HepG2 (cell line): ENCODE measurements around the gene ZNF865. TPM values are rescaled to one million over a fixed set of nuclear protein-coding genes. Genes with fewer than 3 reads are reported as not detected.

Experiments
- ATAC-seq: fragments of 200-7000 bp; cut with Tn5 transposase; 3 replicates; pipeline ENCODE4 v1.9.1; 2020; ENCODE audit warnings: mild to moderate bottlenecking, moderate library complexity
- BruUV-seq: library from RNA; stranded (reverse); fragments of 400-500 nt; replicated peaks from 2 replicates; lab custom pipeline; 2021; lab: Mats Ljungman, UMichigan
- CTCF ChIA-PET: fragments of 300-600 bp; formaldehyde crosslinking; extraction: SDS; loops from one replicate; lab custom pipeline; 2021; ENCODE audit warnings: low total read pairs, inconsistent platforms, low intra/inter-chr PET ratio; lab: Yijun Ruan, JAX
- POLR2A ChIA-PET: fragments of 350-600 bp; sonication (Branson Sonifier 250); formaldehyde crosslinking; loops from one replicate; lab custom pipeline; 2020; ENCODE audit warnings: antibody characterized with exemption, inconsistent platforms; lab: Yijun Ruan, JAX
- DNase-seq: peaks from one replicate; pipeline ENCODE4 v3.0.0-alpha.2; 2015; ENCODE audit warnings: low spot score
- FAIRE-seq: peaks from 3 replicates; lab custom pipeline; 2011; peaks lifted over from hg19 to GRCh38; lab: Jason Lieb, UNC
- H2AFZ ChIP-seq: one replicate; pipeline ENCODE4 v1.6.1; 2011; ENCODE audit warnings: low read length, inconsistent platforms
- H3K27ac ChIP-seq: fragments of 300-600 bp; 3 replicates; pipeline ENCODE4 v1.8.0; 2011; ENCODE audit warnings: mixed run types, mild to moderate bottlenecking, mixed read lengths, low read length, inconsistent platforms; ENCODE audit not compliant: insufficient read depth; ENCODE audit errors: extremely low read length
- H3K27me3 ChIP-seq, 2 experiments: fragments of 200-600 bp in 1 of 2; 2 replicates in 1 of 2; 3 replicates in 1 of 2; pipeline versions ENCODE4 v1.6.0 to v1.8.0; 2011; ENCODE audit warnings: low read length in 2 of 2, mild to moderate bottlenecking in 2 of 2, moderate library complexity in 2 of 2, inconsistent platforms in 1 of 2; ENCODE audit not compliant: insufficient read depth in 2 of 2, control insufficient read depth in 1 of 2
- H3K36me3 ChIP-seq, 2 experiments: fragments of 200-600 bp in 1 of 2; replicated peaks in 1 of 2; 2 replicates in 1 of 2; 3 replicates in 1 of 2; pipeline versions ENCODE4 v1.5.1 to v1.8.0; 2011; ENCODE audit warnings: low read length in 2 of 2, inconsistent platforms in 1 of 2; ENCODE audit not compliant: insufficient read depth in 2 of 2, control insufficient read depth in 1 of 2
- H3K4me1 ChIP-seq: 2 replicates; pipeline ENCODE4 v1.5.1; 2012; ENCODE audit warnings: low read length, inconsistent platforms; ENCODE audit not compliant: insufficient read depth
- H3K4me2 ChIP-seq: 2 replicates; pipeline ENCODE4 v1.6.0; 2011; ENCODE audit warnings: low read depth, low read length, inconsistent platforms
- H3K4me3 ChIP-seq, 3 experiments: fragments of 200-600 bp in 1 of 3; sonication (generic), shearing (Covaris generic) in 1 of 3; replicated peaks in 1 of 3; 2 replicates each; pipeline ENCODE4 v1.5.1; 2011 to 2016; ENCODE audit warnings: low read length in 3 of 3, inconsistent platforms in 2 of 3, low read depth in 2 of 3, mild to moderate bottlenecking in 2 of 3, control low read depth in 1 of 3, mixed read lengths in 1 of 3; ENCODE audit not compliant: insufficient read depth in 1 of 3
- H3K79me2 ChIP-seq: one replicate; pipeline ENCODE4 v1.6.1; 2011; ENCODE audit warnings: low read length, inconsistent platforms; ENCODE audit not compliant: insufficient read depth
- H3K9ac ChIP-seq: 2 replicates; pipeline ENCODE4 v1.6.0; 2011; ENCODE audit warnings: mild to moderate bottlenecking, low read depth, low read length, inconsistent platforms; ENCODE audit not compliant: insufficient read depth
- H3K9me3 ChIP-seq: 2 replicates; pipeline ENCODE4 v1.5.1; 2012; ENCODE audit warnings: mild to moderate bottlenecking, low read length
- H4K20me1 ChIP-seq: 2 replicates; pipeline ENCODE4 v1.6.0; 2011; ENCODE audit warnings: inconsistent platforms, mild to moderate bottlenecking, low read length, moderate library complexity; ENCODE audit not compliant: insufficient read depth
- BHLHE40 ChIP-seq: IDR thresholded peaks from 2 replicates; pipeline ENCODE4 v1.6.1; 2011; ENCODE audit warnings: low read length, improper control_type of control experiment
- GMEB1 ChIP-seq: sonication (generic); formaldehyde crosslinking; IDR thresholded peaks from 2 replicates; pipeline ENCODE4 v1.5.1; 2020; ENCODE audit warnings: missing genetic modification reagents, mild to moderate bottlenecking, borderline replicate concordance
- PRDM10 ChIP-seq: sonication (generic); formaldehyde crosslinking; IDR thresholded peaks from 2 replicates; pipeline ENCODE4 v1.4.0; 2020; ENCODE audit warnings: low read depth, missing genetic modification reagents
- ZNF383 ChIP-seq: sonication (generic); formaldehyde crosslinking; IDR thresholded peaks from 2 replicates; pipeline ENCODE4 v1.4.0; 2020; ENCODE audit warnings: missing genetic modification reagents, mild to moderate bottlenecking, borderline replicate concordance
- WGBS: methylation state at CpG from one replicate; pipeline ENCODE4 v1.1.6; 2017; ENCODE audit warnings: low lambda C conversion rate; 5-methylcytosine and 5-hydroxymethylcytosine counted together
- in situ Hi-C: cut with HindIII; loops from 2 replicates; pipeline ENCODE4 v1.10.0; 2017; ENCODE audit warnings: low pct_unique_long_range_greater_than_20kb; ENCODE audit not compliant: extremely low pct_ligation_motif_present
- intact Hi-C: fragments of 100-400 bp; cut with micrococcal nuclease; formaldehyde crosslinking; loops from one replicate; pipeline ENCODE4 v1.10.0; 2022; ENCODE audit not compliant: unreplicated experiment
- polyA plus RNA-seq, 8 experiments: library from polyadenylated mRNA; depleted of rRNA in 3 of 8; stranded (reverse) in 7 of 8; unstranded in 1 of 8; fragments of >200 nt; fragmentation: Illumina TruSeq in 4 of 8; extraction: Trizol in 4 of 8; gene quantifications; 2 replicates each; pipeline versions ENCODE4 v1.2.1 to v1.2.3, GENCODE V29; 2011 to 2016; ENCODE audit warnings: low read depth in 4 of 8, missing spikeins in 1 of 8, mixed read lengths in 1 of 8; ENCODE audit not compliant: insufficient read depth in 1 of 8
- total RNA-seq, 5 experiments: library from RNA; depleted of rRNA; stranded (reverse); fragments of >200 nt; fragmentation: Illumina TruSeq; extraction: Trizol; gene quantifications; 2 replicates each; pipeline ENCODE4 v1.2.3, GENCODE V29; 2016; ENCODE audit warnings: low read depth in 1 of 5

ZNF865 gene
- total and polyA plus RNA-seq, 2 of the 13 experiments (the other 11 are each of a cell fraction or from before 2014, with no cell fraction given): 0.93 to 1.0 TPM

- ChIA-PET POLR2A (no interaction called here), CTCF (no interaction called here)
- TF ChIP-seq BHLHE40 (peak; percentile 57; the same call in 1 of the 2 replicates), PRDM10 (peak; percentile 84), ZNF383 (CRISPR knock-in tag) (no peak), GMEB1 (CRISPR knock-in tag) (no peak)
- no peak overlapping the region for H3K9ac ChIP-seq
- no peaks in the 10 kb centered on the region for H3K79me2 ChIP-seq
- peaks cover 6% of the 10 kb centered on the region; the same call in 1 of the 2 replicates for H3K4me1 ChIP-seq
- no peak overlapping the region for H3K4me2 ChIP-seq
- no peaks in the 10 kb centered on the region for H3K27me3 ChIP-seq
- ATAC-seq: no peak
- peaks cover 9 to 22% of the 10 kb centered on the region in 2 experiments; a peak in 4 of 5 replicates for H3K36me3 ChIP-seq
- intact Hi-C loops (no loop called here), in situ Hi-C loops (no loop called here)
- H3K27ac ChIP-seq: no peak overlapping the region
- 88% methylated on average over 8 of the region's 10 CpGs for WGBS
- H4K20me1 ChIP-seq: no peaks in the 10 kb centered on the region
- DNase-seq: no peak
- H3K4me3 ChIP-seq: no peak overlapping the region
- no TSS peak for BruUV-seq
- H2AFZ ChIP-seq: no peak overlapping the region
- no peaks in the 10 kb centered on the region for H3K9me3 ChIP-seq
- no peak for FAIRE-seq
Measured at GRCh38 chr19:55591555-55591954, 13.9 kb upstream of the ZNF865 start.
